Prostate gland (tissue), 2 donors: ENCODE measurements around the gene RNF138.

Source experiments
- POLR2AphosphoS5 ChIP-seq: sonication (generic); formaldehyde crosslinking; IDR thresholded peaks from one replicate; pipeline ENCODE4 v1.6.1; 2017; ENCODE audit warnings: antibody characterized with exemption
- TF ChIP-seq, protein P1 (sequence below), 4 experiments: fragments of 200-600 bp in 2 of 4; fragments of 450-650 bp in 2 of 4; sonication (generic) in 2 of 4; IDR thresholded peaks; 1 replicate in 3 of 4; 2 replicates in 1 of 4; pipeline ENCODE4 v1.5.1; 2016 to 2019; ENCODE audit warnings: antibody characterized with exemption in 4 of 4, mild to moderate bottlenecking in 2 of 4, moderate library complexity in 2 of 4

GRCh38 chr18:32049393-32050171 is 42.1 kb upstream of the RNF138 start:
- no peak for TF ChIP-seq POLR2AphosphoS5
- TF ChIP-seq, protein P1, sequence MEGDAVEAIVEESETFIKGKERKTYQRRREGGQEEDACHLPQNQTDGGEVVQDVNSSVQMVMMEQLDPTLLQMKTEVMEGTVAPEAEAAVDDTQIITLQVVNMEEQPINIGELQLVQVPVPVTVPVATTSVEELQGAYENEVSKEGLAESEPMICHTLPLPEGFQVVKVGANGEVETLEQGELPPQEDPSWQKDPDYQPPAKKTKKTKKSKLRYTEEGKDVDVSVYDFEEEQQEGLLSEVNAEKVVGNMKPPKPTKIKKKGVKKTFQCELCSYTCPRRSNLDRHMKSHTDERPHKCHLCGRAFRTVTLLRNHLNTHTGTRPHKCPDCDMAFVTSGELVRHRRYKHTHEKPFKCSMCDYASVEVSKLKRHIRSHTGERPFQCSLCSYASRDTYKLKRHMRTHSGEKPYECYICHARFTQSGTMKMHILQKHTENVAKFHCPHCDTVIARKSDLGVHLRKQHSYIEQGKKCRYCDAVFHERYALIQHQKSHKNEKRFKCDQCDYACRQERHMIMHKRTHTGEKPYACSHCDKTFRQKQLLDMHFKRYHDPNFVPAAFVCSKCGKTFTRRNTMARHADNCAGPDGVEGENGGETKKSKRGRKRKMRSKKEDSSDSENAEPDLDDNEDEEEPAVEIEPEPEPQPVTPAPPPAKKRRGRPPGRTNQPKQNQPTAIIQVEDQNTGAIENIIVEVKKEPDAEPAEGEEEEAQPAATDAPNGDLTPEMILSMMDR (IDR thresholded peaks at IDR 0.05): no peak
